Measurements from ENCODE around the gene NRAP.

The NRAP gene

GRCh38 chr10:113563306-113564088 is 100.3 kb downstream of the NRAP start:
- FAIRE-seq, result peak; percentile 86

GRCh38 chr10:113562704-113563103 is 101.1 kb downstream of the NRAP start:
- FAIRE-seq (no peak), DNase-seq (ENCODE audit: insufficient read length, low spot score) (no peak)

More at GRCh38 chr10:113563306-113564088, 100.3 kb downstream of the NRAP start:
- DNase-seq (ENCODE audit: insufficient read length, low spot score), result peak; percentile 82

GRCh38 chr10:113562069-113562468 is 101.8 kb downstream of the NRAP start:
- FAIRE-seq (no peak), DNase-seq (ENCODE audit: insufficient read length, low spot score) (no peak)

- no peak for DNase-seq (ENCODE audit: insufficient read length, low spot score)
- FAIRE-seq, result no peak
Observed at GRCh38 chr10:113561214-113561613, 102.6 kb downstream of the NRAP start.

GRCh38 chr10:113560071-113560470 is 103.8 kb downstream of the NRAP start:
- FAIRE-seq (no peak), DNase-seq (ENCODE audit: insufficient read length, low spot score) (no peak)

- FAIRE-seq (no peak), DNase-seq (ENCODE audit: insufficient read length, low spot score) (no peak)
Observed at GRCh38 chr10:113557903-113558321, 105.9 kb downstream of the NRAP start.

GRCh38 chr10:113557424-113557862 is 106.4 kb downstream of the NRAP start:
- FAIRE-seq (no peak), DNase-seq (ENCODE audit: insufficient read length, low spot score) (no peak)

- no peak for DNase-seq (ENCODE audit: insufficient read length, low spot score)
- FAIRE-seq, result no peak
Observed at GRCh38 chr10:113555751-113556150, 108.1 kb downstream of the NRAP start.

- no peak for FAIRE-seq
Observed at GRCh38 chr10:113555245-113555644, 108.6 kb downstream of the NRAP start.

GRCh38 chr10:113554214-113554613 is 109.6 kb downstream of the NRAP start:
- DNase-seq (ENCODE audit: insufficient read length, low spot score), result no peak
- no peak for FAIRE-seq

More at GRCh38 chr10:113555245-113555644, 108.6 kb downstream of the NRAP start:
- no peak for DNase-seq (ENCODE audit: insufficient read length, low spot score)

- DNase-seq (ENCODE audit: insufficient read length, low spot score), result no peak
Observed at GRCh38 chr10:113553149-113553548, 110.7 kb downstream of the NRAP start.

GRCh38 chr10:113552701-113553100 is 111.1 kb downstream of the NRAP start, which contains the start of gene HABP2:
TSS of gene HABP2 (plus strand) at chr10:113553053. CDS start at chr10:113553122, 69 bp downstream.
- FAIRE-seq (no peak), DNase-seq (ENCODE audit: insufficient read length, low spot score) (no peak)

More at GRCh38 chr10:113553149-113553548, 110.7 kb downstream of the NRAP start:
- FAIRE-seq, result no peak

- FAIRE-seq (no peak), DNase-seq (ENCODE audit: insufficient read length, low spot score) (no peak)
Observed at GRCh38 chr10:113552014-113552413, 111.8 kb downstream of the NRAP start.

- no peak for DNase-seq (ENCODE audit: insufficient read length, low spot score)
- FAIRE-seq, result no peak
Observed at GRCh38 chr10:113550365-113550764, 113.5 kb downstream of the NRAP start.

- DNase-seq (ENCODE audit: insufficient read length, low spot score) (no peak), FAIRE-seq (no peak)
Observed at GRCh38 chr10:113549856-113550255, 114.0 kb downstream of the NRAP start.

GRCh38 chr10:113547426-113547825 is 116.4 kb downstream of the NRAP start:
- no peak for FAIRE-seq
- no peak for DNase-seq (ENCODE audit: insufficient read length, low spot score)

- DNase-seq (ENCODE audit: insufficient read length, low spot score) (no peak), FAIRE-seq (no peak)
Observed at GRCh38 chr10:113544392-113544791, 119.4 kb downstream of the NRAP start.

GRCh38 chr10:113543107-113543955 is 120.5 kb downstream of the NRAP start:
- DNase-seq (ENCODE audit: insufficient read length, low spot score) (no peak), FAIRE-seq (no peak)

- no peak for FAIRE-seq
- no peak for DNase-seq (ENCODE audit: insufficient read length, low spot score)
Observed at GRCh38 chr10:113541549-113541927, 122.3 kb downstream of the NRAP start.

GRCh38 chr10:113540845-113541548 is 122.8 kb downstream of the NRAP start:
- FAIRE-seq, result no peak
- DNase-seq (ENCODE audit: insufficient read length, low spot score), result no peak

GRCh38 chr10:113539789-113540188 is 124.1 kb downstream of the NRAP start:
- DNase-seq (ENCODE audit: insufficient read length, low spot score), result no peak
- no peak for FAIRE-seq
